HepG2 (cell line): ENCODE results near the gene OPRL1. TPM values are rescaled to one million over a fixed set of nuclear protein-coding genes. Genes with fewer than 3 reads are reported as not detected.

ENCODE experiments used
- ATAC-seq: fragments of 200-7000 bp; cut with Tn5 transposase; 3 replicates; pipeline ENCODE4 v1.9.1; 2020; ENCODE audit warnings: mild to moderate bottlenecking, moderate library complexity
- BruUV-seq: library from RNA; stranded (reverse); fragments of 400-500 nt; replicated peaks from 2 replicates; lab custom pipeline; 2021; lab: Mats Ljungman, UMichigan
- CTCF ChIA-PET: fragments of 300-600 bp; formaldehyde crosslinking; extraction: SDS; loops from one replicate; lab custom pipeline; 2021; ENCODE audit warnings: low total read pairs, inconsistent platforms, low intra/inter-chr PET ratio; lab: Yijun Ruan, JAX
- POLR2A ChIA-PET: fragments of 350-600 bp; sonication (Branson Sonifier 250); formaldehyde crosslinking; loops from one replicate; lab custom pipeline; 2020; ENCODE audit warnings: antibody characterized with exemption, inconsistent platforms; lab: Yijun Ruan, JAX
- DNase-seq: peaks from one replicate; pipeline ENCODE4 v3.0.0-alpha.2; 2015; ENCODE audit warnings: low spot score
- FAIRE-seq: peaks from 3 replicates; lab custom pipeline; 2011; peaks lifted over from hg19 to GRCh38; lab: Jason Lieb, UNC
- H2AFZ ChIP-seq: one replicate; pipeline ENCODE4 v1.6.1; 2011; ENCODE audit warnings: low read length, inconsistent platforms
- H3K27ac ChIP-seq: fragments of 300-600 bp; 3 replicates; pipeline ENCODE4 v1.8.0; 2011; ENCODE audit warnings: mixed run types, mild to moderate bottlenecking, mixed read lengths, low read length, inconsistent platforms; ENCODE audit not compliant: insufficient read depth; ENCODE audit errors: extremely low read length
- H3K27me3 ChIP-seq, 2 experiments: fragments of 200-600 bp in 1 of 2; 2 replicates in 1 of 2; 3 replicates in 1 of 2; pipeline versions ENCODE4 v1.6.0 to v1.8.0; 2011; ENCODE audit warnings: low read length in 2 of 2, mild to moderate bottlenecking in 2 of 2, moderate library complexity in 2 of 2, inconsistent platforms in 1 of 2; ENCODE audit not compliant: insufficient read depth in 2 of 2, control insufficient read depth in 1 of 2
- H3K36me3 ChIP-seq, 2 experiments: fragments of 200-600 bp in 1 of 2; replicated peaks in 1 of 2; 2 replicates in 1 of 2; 3 replicates in 1 of 2; pipeline versions ENCODE4 v1.5.1 to v1.8.0; 2011; ENCODE audit warnings: low read length in 2 of 2, inconsistent platforms in 1 of 2; ENCODE audit not compliant: insufficient read depth in 2 of 2, control insufficient read depth in 1 of 2
- H3K4me1 ChIP-seq: 2 replicates; pipeline ENCODE4 v1.5.1; 2012; ENCODE audit warnings: low read length, inconsistent platforms; ENCODE audit not compliant: insufficient read depth
- H3K4me2 ChIP-seq: 2 replicates; pipeline ENCODE4 v1.6.0; 2011; ENCODE audit warnings: low read depth, low read length, inconsistent platforms
- H3K4me3 ChIP-seq, 3 experiments: fragments of 200-600 bp in 1 of 3; sonication (generic), shearing (Covaris generic) in 1 of 3; replicated peaks in 1 of 3; 2 replicates each; pipeline ENCODE4 v1.5.1; 2011 to 2016; ENCODE audit warnings: low read length in 3 of 3, inconsistent platforms in 2 of 3, low read depth in 2 of 3, mild to moderate bottlenecking in 2 of 3, control low read depth in 1 of 3, mixed read lengths in 1 of 3; ENCODE audit not compliant: insufficient read depth in 1 of 3
- H3K79me2 ChIP-seq: one replicate; pipeline ENCODE4 v1.6.1; 2011; ENCODE audit warnings: low read length, inconsistent platforms; ENCODE audit not compliant: insufficient read depth
- H3K9ac ChIP-seq: 2 replicates; pipeline ENCODE4 v1.6.0; 2011; ENCODE audit warnings: mild to moderate bottlenecking, low read depth, low read length, inconsistent platforms; ENCODE audit not compliant: insufficient read depth
- H3K9me3 ChIP-seq: 2 replicates; pipeline ENCODE4 v1.5.1; 2012; ENCODE audit warnings: mild to moderate bottlenecking, low read length
- H4K20me1 ChIP-seq: 2 replicates; pipeline ENCODE4 v1.6.0; 2011; ENCODE audit warnings: inconsistent platforms, mild to moderate bottlenecking, low read length, moderate library complexity; ENCODE audit not compliant: insufficient read depth
- WGBS: methylation state at CpG from one replicate; pipeline ENCODE4 v1.1.6; 2017; ENCODE audit warnings: low lambda C conversion rate; 5-methylcytosine and 5-hydroxymethylcytosine counted together
- in situ Hi-C: cut with HindIII; loops from 2 replicates; pipeline ENCODE4 v1.10.0; 2017; ENCODE audit warnings: low pct_unique_long_range_greater_than_20kb; ENCODE audit not compliant: extremely low pct_ligation_motif_present
- intact Hi-C: fragments of 100-400 bp; cut with micrococcal nuclease; formaldehyde crosslinking; loops from one replicate; pipeline ENCODE4 v1.10.0; 2022; ENCODE audit not compliant: unreplicated experiment
- polyA plus RNA-seq, 8 experiments: library from polyadenylated mRNA; depleted of rRNA in 3 of 8; stranded (reverse) in 7 of 8; unstranded in 1 of 8; fragments of >200 nt; fragmentation: Illumina TruSeq in 4 of 8; extraction: Trizol in 4 of 8; gene quantifications; 2 replicates each; pipeline versions ENCODE4 v1.2.1 to v1.2.3, GENCODE V29; 2011 to 2016; ENCODE audit warnings: low read depth in 4 of 8, missing spikeins in 1 of 8, mixed read lengths in 1 of 8; ENCODE audit not compliant: insufficient read depth in 1 of 8
- total RNA-seq, 5 experiments: library from RNA; depleted of rRNA; stranded (reverse); fragments of >200 nt; fragmentation: Illumina TruSeq; extraction: Trizol; gene quantifications; 2 replicates each; pipeline ENCODE4 v1.2.3, GENCODE V29; 2016; ENCODE audit warnings: low read depth in 1 of 5
- TF ChIP-seq, protein P1 (sequence below): sonication (generic); formaldehyde crosslinking; IDR thresholded peaks from 2 replicates; pipeline ENCODE4 v1.5.0; 2020; ENCODE audit warnings: mild to moderate bottlenecking, missing genetic modification reagents, borderline replicate concordance
- TF ChIP-seq, protein P2 (sequence below): sonication (generic); formaldehyde crosslinking; IDR thresholded peaks from 2 replicates; pipeline ENCODE4 v1.8.0; 2022; ENCODE audit warnings: mild to moderate bottlenecking, missing genetic modification reagents; ENCODE audit not compliant: insufficient replicate concordance
- TF ChIP-seq, protein P3 (sequence below): sonication (generic); formaldehyde crosslinking; IDR thresholded peaks from one replicate; pipeline ENCODE4 v1.5.1; 2020; ENCODE audit warnings: mild to moderate bottlenecking, missing genetic modification reagents; ENCODE audit errors: not compliant biosample characterization

OPRL1 gene
- total and polyA plus RNA-seq, 2 of the 13 experiments (the other 11 are each of a cell fraction or from before 2014, with no cell fraction given), result 0.35 to 0.71 TPM

DNA sequence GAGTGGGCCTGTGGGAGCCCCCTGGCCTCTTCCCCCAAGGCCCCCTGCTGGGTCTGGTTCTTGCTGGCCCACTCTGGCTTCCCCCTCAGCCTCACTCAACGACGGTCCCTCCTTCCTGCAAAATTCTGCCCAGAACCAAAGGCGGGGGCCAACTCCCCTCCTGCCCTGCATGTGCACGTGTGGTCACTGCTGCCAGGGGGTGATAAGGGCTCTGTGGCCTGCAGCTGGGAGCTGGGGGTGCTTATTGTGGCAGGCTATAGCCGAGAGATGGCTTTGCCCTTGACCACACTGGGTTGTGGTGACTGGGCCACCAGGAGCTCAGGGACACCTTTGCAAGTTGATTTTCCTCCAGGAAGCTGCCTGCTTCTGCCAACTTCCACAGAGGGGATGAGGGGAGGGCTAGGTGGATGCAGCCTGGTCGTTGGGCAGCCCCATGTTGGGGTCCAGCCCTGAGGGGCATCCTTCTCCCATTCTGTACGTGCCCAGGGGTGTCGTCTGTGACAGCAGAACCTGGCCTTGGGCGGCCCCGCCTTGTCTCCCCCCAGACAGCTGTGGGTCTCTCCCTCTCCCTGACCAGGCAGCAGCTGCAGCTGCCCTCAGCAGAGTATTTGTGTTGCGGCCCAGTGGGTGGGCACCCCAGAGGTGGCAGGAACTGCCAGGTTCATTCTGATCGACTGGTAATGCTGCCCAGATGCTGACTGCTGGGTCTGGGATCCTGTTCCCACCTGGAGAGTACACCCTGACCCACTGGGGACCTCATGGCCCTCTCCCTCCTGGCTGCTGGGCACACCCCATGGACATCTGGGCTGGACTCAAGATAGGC is 11.3 kb upstream of the OPRL1 start (continued):
- TF ChIP-seq, protein P1, sequence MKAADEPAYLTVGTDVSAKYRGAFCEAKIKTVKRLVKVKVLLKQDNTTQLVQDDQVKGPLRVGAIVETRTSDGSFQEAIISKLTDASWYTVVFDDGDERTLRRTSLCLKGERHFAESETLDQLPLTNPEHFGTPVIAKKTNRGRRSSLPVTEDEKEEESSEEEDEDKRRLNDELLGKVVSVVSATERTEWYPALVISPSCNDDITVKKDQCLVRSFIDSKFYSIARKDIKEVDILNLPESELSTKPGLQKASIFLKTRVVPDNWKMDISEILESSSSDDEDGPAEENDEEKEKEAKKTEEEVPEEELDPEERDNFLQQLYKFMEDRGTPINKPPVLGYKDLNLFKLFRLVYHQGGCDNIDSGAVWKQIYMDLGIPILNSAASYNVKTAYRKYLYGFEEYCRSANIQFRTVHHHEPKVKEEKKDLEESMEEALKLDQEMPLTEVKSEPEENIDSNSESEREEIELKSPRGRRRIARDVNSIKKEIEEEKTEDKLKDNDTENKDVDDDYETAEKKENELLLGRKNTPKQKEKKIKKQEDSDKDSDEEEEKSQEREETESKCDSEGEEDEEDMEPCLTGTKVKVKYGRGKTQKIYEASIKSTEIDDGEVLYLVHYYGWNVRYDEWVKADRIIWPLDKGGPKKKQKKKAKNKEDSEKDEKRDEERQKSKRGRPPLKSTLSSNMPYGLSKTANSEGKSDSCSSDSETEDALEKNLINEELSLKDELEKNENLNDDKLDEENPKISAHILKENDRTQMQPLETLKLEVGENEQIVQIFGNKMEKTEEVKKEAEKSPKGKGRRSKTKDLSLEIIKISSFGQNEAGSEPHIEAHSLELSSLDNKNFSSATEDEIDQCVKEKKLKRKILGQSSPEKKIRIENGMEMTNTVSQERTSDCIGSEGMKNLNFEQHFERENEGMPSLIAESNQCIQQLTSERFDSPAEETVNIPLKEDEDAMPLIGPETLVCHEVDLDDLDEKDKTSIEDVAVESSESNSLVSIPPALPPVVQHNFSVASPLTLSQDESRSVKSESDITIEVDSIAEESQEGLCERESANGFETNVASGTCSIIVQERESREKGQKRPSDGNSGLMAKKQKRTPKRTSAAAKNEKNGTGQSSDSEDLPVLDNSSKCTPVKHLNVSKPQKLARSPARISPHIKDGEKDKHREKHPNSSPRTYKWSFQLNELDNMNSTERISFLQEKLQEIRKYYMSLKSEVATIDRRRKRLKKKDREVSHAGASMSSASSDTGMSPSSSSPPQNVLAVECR (CRISPR knock-in tag), result no peak; the same call in 1 of the 2 replicates

DNA sequence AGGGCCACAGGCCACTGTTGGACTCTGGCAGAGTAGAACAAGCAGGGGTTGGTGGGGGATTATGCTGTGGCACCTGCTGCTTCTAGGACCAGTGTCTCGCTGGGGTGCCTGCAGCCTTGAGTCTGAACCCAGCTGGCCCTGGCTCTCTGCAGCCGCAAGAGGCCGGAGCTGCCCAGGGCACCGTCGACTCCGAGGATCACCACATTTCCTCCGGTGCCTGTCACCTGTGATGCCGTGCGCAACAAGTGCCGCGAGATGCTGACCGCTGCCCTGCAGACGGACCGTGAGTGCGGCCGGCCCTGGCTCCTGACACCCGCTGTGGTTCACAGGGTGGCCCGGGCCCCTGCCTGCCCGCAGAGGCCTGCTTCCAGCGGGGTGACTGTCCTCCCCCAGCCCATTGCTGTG is 10.7 kb upstream of the OPRL1 start:
- in situ Hi-C loops, result no loop called here
- no peak for FAIRE-seq
- TF ChIP-seq, protein P2, sequence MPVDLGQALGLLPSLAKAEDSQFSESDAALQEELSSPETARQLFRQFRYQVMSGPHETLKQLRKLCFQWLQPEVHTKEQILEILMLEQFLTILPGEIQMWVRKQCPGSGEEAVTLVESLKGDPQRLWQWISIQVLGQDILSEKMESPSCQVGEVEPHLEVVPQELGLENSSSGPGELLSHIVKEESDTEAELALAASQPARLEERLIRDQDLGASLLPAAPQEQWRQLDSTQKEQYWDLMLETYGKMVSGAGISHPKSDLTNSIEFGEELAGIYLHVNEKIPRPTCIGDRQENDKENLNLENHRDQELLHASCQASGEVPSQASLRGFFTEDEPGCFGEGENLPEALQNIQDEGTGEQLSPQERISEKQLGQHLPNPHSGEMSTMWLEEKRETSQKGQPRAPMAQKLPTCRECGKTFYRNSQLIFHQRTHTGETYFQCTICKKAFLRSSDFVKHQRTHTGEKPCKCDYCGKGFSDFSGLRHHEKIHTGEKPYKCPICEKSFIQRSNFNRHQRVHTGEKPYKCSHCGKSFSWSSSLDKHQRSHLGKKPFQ (CRISPR knock-in tag), result no peak
- TF ChIP-seq, protein P3, sequence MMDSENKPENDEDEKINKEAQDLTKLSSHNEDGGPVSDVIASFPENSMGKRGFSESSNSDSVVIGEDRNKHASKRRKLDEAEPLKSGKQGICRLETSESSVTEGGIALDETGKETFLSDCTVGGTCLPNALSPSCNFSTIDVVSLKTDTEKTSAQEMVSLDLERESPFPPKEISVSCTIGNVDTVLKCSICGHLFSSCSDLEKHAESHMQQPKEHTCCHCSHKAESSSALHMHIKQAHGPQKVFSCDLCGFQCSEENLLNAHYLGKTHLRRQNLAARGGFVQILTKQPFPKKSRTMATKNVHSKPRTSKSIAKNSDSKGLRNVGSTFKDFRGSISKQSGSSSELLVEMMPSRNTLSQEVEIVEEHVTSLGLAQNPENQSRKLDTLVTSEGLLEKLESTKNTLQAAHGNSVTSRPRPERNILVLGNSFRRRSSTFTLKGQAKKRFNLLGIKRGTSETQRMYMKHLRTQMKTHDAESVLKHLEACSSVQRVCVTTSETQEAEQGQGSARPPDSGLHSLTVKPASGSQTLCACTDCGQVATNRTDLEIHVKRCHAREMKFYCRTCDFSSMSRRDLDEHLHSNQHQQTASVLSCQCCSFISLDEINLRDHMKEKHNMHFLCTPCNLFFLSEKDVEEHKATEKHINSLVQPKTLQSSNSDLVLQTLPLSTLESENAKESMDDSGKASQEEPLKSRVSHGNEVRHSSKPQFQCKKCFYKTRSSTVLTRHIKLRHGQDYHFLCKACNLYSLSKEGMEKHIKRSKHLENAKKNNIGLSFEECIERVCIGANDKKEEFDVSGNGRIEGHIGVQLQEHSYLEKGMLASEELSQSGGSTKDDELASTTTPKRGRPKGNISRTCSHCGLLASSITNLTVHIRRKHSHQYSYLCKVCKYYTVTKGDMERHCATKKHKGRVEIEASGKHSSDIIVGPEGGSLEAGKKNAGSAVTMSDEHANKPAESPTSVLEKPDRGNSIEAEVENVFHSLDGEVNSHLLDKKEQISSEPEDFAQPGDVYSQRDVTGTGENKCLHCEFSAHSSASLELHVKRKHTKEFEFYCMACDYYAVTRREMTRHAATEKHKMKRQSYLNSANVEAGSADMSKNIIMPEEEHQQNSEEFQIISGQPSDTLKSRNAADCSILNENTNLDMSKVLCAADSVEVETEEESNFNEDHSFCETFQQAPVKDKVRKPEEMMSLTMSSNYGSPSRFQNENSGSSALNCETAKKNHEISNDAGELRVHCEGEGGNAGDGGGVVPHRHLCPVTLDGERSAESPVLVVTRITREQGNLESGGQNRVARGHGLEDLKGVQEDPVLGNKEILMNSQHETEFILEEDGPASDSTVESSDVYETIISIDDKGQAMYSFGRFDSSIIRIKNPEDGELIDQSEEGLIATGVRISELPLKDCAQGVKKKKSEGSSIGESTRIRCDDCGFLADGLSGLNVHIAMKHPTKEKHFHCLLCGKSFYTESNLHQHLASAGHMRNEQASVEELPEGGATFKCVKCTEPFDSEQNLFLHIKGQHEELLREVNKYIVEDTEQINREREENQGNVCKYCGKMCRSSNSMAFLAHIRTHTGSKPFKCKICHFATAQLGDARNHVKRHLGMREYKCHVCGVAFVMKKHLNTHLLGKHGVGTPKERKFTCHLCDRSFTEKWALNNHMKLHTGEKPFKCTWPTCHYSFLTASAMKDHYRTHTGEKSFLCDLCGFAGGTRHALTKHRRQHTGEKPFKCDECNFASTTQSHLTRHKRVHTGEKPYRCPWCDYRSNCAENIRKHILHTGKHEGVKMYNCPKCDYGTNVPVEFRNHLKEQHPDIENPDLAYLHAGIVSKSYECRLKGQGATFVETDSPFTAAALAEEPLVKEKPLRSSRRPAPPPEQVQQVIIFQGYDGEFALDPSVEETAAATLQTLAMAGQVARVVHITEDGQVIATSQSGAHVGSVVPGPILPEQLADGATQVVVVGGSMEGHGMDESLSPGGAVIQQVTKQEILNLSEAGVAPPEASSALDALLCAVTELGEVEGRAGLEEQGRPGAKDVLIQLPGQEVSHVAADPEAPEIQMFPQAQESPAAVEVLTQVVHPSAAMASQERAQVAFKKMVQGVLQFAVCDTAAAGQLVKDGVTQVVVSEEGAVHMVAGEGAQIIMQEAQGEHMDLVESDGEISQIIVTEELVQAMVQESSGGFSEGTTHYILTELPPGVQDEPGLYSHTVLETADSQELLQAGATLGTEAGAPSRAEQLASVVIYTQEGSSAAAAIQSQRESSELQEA, result peak; percentile 19

More for the DNA sequence above, 10.7 kb upstream of the OPRL1 start:
- WGBS, result 68% methylated on average over 19 of the region's 20 CpGs
- H3K79me2 ChIP-seq, result no peaks in the 10 kb centered on the region
- POLR2A ChIA-PET, result interaction anchor here (1.0 to 1.9 kb wide), 3 partner anchors 15 to 89 kb away, joined by 3 to 8 read pairs (median 3); partner anchors contain the start of gene PRPF6
- no peak overlapping the region for H3K9ac ChIP-seq
- no TSS peak for BruUV-seq
- ATAC-seq (no peak), DNase-seq (no peak)
- H2AFZ ChIP-seq, result no peak overlapping the region
- CTCF ChIA-PET, result interaction anchor here (1.1 to 1.6 kb wide), 5 partner anchors 15 to 531 kb away, joined by 3 to 13 read pairs (median 4); partner anchors contain the start of gene PTK6
- H3K4me2 ChIP-seq, result 0 out of 2 replicates have a peak overlapping the region, but pooled peaks have one; percentile 48
- no peaks in the 10 kb centered on the region for H3K36me3 ChIP-seq
- H3K27ac ChIP-seq, result no peak overlapping the region
- H4K20me1 ChIP-seq, result no peaks in the 10 kb centered on the region; the same call in 1 of the 2 replicates
- H3K4me3 ChIP-seq, result peak overlapping the region in 1 of 3 experiments; percentile 11; a peak in 1 of 6 replicates
- peaks cover 43% of the 10 kb centered on the region for H3K4me1 ChIP-seq
- peaks cover 3 to 11% of the 10 kb centered on the region in 2 experiments; a peak in 2 of 5 replicates for H3K27me3 ChIP-seq
- no peaks in the 10 kb centered on the region for H3K9me3 ChIP-seq
- intact Hi-C loops, result loop anchor here (2.0 kb wide), 1 partner anchor 14 kb away; no protein-coding TSS in a partner anchor
